ENCODE data around the gene ACADSB.
A peak's percentile ranks its signal among the peaks of the same experiment; 100 is the strongest.

The ACADSB gene

DNA sequence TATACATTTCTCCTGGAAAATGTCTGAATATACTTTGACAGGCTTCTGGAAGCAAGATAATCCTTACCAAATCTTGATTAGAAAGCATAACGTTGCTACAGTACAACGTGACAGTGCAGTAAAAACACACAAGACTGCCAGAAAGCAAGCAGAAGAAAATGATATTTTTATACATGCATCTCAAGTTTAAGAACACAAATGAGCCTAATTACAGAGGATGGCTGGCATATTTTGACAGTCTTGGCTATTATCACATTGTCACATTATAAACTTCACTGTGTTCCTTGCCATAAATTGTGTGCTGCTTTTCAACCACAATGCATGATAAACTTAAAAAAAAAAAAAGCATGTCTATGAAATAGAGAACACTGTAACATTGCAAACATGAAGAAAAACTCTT lies 4.5 kb upstream of the ACADSB start:
- no peak for DNase-seq (ENCODE audit: low read depth)

DNA sequence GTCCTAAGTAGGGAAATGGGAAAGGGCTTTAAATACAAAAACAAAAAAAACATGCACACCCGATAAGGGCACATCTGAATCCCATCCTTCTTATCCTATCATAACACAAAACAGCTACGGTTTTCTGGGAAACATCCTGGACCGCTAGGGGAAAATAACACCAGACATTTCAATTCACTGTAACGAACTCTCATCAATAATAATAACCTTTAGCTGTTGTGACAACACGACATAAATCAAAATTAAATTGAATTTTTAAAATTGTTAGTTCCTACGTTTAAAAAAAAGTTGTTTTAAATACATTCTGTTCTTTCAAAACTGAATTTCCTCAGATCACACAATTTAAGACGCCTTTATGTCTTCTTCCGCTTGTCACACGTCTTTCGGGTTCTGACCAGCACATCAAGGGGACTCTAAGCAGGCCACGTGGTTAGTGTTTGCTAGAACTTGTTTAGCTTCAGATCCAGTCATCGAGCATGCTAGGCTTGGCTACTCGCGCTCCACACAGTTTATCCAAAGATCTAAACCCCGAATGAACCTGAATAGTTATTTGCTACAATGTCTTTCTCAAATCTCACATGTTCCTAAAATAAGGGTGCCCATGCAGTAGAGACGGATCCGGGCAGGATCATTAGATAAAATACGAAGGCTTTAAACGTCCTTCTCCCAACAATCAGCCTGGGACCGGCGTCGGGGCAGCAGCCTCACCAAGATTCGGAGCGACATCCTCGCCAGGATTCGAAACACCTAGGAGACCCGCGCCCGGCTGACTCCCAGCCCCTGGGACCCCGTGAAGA lies 1.1 kb upstream of the ACADSB start:
- peak; percentile 25 for DNase-seq (ENCODE audit: low read depth)

DNA sequence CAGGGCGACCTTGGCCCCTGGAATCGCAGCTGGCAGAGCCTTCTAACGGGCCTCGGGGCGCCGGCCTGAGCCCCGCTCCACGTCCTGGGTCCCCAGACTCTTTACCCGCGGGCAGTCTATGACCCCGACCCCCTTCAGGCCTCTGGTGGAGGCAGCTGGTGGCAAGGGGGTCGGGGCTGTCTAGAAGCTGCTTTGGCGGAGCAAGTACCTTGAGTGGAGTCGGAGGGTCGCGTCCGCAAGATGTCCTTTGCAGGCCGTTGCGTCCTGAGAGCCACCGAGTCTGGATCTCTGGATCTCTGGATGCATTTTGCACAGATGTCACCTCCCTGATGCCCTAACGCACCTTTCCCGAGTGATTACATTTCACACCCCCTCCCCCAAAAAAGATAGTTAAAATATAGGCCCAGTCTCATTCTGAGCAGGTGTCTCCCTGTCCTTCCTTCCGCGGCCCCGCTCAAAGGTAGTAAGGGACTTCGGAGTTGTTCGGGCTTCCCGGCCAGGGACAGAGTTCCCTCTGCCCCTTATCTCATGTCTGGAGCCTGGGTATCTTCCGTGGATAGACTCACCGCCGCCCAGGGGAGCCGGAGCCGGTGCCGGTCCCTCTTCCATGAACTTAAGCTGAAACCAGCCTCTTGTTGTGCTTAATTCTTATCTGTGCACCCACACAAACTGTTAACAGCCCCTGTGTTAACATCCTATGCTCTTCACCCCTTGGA lies 457 bp downstream of the ACADSB start:
- no peak for DNase-seq (ENCODE audit: low read depth)

DNA sequence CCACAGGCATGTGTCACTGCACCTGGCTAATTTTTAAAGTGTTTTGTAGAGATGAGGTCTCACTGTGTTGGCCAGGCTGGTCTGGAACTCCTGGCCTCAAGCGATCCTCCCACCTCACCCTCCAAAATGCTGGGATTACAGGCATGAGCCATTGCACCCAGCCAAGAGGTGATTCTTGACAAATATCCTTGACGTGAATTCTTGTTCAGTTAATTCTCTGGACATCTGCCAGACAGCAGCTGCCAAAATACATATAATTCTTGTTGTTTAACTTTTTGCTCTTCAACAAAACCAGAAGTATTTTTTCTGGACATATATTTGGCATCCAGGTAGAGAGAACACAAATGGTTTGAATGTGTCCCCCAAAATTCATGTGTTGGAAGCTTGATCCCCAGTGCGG lies 3.2 kb downstream of the ACADSB start:
- DNase-seq (ENCODE audit: low read depth), result no peak

DNA sequence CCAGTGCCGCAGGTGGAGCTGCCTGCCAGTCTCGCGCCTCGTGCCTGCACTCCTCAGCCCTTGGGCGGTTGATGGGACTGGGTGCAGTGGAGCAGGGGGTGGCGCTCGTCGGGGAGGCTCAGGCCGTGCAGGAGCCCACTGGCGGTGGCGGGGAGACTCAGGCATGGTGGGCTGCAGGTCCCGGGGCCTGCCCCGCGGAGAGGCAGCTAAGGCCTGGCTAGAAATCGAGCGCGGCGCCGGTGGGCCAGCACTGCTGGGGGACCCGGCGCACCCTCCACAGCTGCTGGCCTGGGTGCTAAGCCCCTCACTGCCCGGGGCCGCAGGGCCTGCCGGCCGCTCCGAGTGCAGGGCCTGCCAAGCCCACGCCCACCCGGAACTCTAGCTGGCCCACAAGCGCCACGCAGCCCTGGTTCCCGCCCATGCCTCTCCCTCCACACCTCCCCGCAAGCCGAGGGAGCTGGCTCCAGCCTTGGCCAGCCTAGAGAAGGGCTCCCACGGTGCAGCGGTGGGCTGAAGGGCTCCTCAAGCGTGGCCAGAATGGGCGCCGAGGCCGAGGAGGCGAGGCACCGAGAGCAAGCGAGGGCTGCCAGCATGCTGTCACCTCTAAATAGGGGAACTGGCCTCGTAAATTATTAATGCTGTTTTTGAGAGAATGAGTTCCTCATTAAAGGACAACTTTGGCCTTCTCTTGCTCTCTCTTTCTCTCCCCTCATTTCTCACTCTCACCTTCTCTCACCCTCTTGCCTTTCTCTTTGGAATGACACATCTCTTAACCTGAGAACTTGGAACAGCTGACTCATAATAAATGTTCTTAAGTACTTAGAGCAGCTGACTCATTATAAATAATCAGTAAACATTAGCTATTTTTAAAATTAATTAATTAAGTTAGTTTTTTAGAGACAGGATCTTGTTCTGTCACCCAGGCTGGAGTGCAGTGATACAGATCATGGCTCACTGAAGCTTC lies 4.9 kb downstream of the ACADSB start:
- DNase-seq (ENCODE audit: low read depth), result no peak

DNA sequence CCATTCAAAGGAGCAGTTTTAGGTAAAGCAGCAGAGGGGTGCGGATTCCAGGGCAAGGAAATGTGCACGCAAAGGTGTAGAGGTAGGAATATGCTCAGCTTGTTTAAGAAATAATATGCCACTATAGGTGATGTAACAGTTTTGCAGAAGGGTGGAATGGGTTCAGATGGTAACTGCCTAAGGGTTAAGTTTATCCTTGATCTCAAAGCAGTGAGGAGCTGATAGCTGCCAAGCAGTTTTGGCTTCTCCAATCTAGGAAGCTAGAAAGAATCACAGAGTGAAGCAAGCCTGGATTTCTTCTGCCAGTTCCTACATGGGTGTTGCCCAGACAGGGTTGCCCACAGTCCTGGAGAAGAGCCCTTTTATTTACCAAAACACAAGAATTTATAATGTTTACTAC lies 6.0 kb downstream of the ACADSB start:
- DNase-seq (ENCODE audit: low read depth), result no peak

DNA sequence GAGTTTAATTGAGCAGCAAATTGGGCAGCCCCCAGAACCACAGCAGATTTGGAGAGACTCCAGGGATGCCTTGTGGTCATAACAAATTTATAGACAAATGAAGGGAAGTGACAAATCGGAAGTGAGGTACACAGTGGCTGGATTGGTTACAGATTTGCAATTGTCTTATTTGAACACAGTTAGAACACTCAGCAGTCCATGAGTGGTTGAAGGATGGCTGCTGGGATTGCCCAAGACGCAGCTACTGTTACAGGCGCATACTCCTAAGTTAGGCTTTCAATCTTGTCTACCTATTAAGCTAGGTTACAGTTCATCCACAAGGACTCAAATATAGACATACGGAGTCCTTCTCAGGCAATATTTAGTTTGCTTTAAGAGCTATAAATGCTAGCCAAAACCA lies 7.4 kb downstream of the ACADSB start:
- no peak for DNase-seq (ENCODE audit: low read depth)

DNA sequence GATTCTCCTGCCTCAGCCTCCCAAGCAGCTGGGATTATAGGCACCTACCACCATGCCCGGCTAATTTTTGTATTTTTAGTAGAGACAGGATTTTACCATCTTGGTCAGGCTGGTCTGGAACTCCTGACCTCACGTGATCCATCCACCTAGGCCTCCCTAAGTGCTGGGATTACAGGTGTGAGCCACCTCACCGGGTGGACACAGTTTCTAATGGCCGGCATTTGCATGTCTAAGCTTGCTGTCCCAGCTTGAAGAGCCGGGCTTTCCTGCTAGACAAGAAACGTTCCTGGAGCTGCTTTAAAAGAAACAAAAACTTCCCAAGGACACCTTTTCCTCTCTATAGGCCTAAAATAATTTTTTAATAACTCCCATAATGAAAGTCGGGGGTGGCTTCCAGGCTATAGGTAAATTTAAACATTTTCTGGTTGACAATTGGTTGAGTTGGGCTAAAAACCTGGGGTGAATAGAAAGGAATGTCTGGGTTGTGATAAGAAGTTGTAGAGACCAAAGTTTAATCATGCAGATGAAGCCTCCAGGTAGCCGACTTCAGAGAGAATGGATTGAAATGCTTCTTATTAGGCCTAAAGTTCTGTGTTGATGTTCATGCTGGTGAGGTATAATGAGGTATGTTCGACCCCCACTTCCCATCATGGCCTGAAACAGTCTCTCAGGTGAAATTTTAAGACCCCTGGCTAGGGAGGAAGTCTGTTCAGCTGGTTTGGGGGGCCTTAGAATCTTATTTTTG lies 8.8 kb downstream of the ACADSB start:
- DNase-seq (ENCODE audit: low read depth), result no peak

DNA sequence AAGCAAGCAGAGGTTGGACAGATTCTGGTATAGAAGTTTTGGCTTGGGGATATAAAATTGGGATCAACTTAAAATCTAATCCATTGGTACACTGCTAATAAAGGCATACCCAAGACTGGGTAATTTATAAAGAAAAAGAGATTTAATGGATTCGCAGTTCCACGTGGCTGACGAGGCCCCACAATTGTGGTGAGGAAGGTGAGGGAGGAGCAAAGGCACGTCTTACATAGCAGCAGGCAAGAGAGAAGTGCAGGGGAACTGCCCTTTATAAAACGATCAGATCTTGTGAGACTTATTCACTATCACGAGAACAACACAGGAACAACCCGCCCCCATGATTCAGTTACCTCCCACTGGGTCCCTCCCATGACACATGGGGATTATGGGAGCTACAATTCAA lies 9.7 kb downstream of the ACADSB start:
- DNase-seq (ENCODE audit: low read depth), result no peak

DNA sequence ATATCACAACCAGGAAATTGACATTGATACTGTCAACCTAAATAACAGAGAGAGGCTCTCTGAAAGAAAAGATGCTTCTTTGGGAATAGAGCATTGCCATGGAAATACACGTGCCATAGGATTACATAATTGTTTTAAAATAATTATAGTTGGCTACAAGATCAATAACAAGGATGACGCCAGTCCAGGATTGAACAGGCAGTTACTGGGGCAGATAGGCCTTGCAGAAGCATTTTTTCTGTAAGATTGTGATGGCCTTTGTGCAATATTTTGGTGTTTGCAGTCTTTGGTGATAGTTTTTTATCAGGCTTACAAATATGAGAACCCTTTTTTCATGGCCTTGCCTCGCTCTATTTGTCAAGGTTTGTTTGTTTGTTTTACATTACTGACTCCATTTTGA lies 10.5 kb downstream of the ACADSB start:
- no peak for DNase-seq (ENCODE audit: low read depth)

DNA sequence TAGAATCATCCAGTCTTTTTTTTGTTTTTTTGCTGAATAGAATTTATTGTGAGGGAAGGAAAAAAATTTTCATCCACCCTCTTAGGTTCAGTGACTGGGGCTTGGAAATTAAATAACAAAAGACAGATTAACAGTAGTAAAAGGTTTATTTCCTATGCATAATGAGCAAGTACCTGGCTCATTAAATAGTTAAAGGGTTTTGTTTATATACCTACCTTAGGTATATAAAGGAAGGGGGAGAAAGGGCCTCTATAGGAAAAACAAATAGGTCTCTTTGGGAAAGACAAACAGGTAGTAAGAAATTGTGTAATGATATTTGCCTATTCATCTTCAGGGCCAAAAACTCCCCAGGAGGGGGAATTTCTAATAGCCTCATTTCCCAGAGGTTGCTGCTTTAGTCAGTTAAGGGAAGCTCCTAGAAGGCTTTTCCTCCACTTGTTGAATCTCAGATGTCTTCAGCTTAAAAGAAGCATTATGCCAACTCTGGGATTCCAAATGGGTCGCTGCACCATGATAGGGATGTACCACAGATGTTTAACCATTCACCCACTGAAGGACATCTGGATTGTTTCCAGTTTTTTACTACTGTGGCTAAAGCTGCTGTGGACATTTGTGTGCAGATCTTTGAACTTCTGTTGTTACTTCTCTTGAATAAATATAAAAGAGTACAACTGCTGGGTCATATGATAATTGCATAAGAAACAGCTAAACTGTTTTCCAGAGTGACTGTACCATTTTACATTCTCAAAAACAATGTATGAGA lies 11.3 kb downstream of the ACADSB start:
- DNase-seq (ENCODE audit: low read depth), result no peak

DNA sequence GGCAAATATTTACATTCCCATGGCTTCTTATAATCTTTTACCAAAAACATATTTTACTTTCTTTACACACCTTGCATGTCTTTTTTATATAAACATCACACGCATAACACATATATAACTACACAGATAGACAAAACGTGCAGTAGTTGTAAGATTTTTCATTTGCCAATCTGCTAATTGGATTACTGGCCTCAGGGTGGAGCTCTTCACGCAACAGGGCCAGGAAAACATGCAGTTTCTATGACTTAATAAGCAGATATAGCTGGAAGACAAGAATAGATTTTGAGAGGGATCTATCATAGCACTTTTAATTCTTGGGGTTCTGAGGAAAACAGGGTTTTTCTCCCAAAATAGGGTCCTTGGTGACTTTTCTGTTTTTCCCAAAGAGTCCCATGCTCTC lies 12.7 kb downstream of the ACADSB start:
- no peak for DNase-seq (ENCODE audit: low read depth)

DNA sequence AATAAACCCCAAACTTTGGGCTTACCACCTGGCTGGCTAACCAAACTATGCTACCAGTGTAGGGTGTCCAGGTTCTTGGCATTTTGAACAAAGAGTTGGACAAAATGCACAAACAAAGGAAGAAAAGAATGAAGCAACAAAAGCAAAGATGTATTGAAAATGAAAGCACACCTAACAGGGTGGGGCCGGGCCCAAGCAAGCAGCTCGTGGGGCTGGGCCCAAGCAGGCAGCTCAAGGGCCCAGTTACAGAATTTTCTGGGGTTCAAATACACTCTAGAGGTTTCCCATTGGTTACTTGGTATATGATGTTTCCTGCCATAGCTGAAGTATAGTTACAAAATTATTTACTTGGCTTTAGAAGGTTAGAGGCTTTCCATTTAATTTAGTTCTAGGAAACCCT lies 15.7 kb downstream of the ACADSB start:
- no peak for DNase-seq (ENCODE audit: low read depth)

DNA sequence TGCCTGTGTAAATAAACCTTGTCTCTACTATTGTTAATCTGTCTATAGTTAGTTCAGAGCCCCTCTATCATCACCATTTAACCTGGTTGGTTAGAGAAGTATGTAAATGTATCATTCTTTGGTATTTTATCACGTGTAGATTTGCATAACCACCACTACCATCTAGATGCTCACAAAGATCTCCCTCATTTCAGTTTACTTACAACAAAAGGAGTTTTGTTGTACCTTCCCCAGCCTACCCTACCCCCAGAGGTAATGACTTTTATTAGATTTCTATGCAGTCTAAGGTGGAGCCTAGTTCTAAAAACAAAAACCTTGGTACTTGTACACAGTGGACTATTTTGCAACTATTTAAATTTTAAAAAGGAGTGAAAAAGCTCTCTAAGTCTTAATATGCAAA lies 17.5 kb downstream of the ACADSB start:
- DNase-seq (ENCODE audit: low read depth), result no peak

DNA sequence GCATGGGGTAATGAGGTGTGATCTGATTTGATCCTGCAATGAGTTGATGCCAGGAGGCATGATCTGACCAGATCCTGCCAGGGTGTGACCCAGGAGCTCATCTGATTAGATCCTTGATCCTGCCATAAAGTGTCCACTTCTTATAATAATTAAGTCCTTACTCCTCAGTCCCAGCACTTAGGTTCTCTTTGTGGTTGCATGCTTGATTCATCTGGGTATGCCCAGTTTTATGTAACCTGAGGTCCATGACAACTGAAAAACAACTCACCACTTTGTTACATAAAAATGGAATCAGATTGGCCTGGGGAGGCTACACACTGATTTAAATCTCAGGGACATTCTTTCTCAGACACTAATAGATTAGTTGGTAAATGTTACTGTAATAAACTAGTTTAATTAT lies 19.1 kb downstream of the ACADSB start:
- no peak for DNase-seq (ENCODE audit: low read depth)

DNA sequence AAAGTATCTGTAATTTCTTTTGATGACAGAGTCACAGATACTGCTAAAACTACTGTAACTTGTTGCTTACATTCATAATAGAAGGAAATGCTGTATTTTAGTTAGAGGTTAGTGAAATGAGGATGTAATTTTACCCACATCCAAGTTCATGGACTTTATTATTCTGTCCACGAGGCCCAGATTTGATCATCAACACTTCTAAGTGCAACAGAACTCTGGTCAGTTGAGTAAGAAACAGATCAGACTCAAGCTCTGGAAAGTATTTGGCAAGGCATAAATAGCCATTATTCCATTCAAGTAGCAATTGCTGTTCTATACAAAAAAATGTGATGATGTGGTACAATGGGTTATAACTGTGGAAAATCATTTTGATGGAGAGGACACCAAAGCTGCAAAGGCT lies 22.3 kb downstream of the ACADSB start:
- DNase-seq (ENCODE audit: low read depth), result no peak

DNA sequence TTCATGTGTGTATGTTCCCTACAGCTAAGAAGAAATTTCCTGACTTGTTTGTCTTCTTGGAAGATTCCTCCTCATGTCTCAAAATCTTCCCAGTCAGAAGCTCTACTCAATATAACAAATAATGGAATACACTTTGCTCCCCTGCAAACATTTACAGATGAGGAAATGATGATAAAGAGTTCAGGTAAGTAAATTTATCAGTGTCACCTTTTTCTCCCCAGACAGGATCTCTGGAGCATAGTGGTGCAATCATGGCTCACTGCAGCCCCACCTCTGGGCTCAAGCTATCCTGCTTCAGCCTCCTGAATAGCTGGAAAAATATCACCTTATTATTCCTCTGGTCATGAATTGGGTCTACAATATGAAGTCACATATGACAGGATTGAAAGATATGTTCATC lies 25.5 kb downstream of the ACADSB start:
- DNase-seq (ENCODE audit: low read depth), result no peak

DNA sequence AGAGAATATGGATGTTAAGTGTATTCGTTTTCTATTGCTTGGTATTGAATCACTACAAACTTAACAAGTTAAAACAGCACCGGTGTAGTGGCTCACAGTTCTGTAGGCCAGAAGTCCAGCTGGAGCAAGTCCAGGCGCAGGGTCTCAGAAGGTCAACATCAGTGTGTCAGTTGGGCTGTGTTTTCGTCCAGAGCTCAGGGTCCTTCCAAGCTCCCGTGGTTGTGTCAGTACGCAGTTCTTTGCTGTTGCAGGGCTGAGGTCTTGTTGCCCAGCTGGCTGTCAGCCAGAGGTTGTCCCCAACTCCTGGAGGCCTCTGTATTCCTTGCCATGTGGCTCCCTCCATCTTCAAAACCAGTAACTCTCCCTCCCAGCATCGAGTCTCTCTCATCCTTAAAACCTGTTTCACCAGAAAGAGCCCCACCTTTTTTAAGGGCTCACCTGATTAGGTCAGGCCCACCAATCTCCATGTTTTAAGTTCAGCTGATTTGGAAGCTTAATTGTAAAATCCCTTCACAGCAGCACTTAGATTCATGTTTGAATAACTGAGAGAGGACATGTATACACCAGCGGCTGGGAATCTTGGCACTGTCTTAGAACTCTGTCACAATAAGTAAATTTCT lies 26.8 kb downstream of the ACADSB start:
- no peak for DNase-seq (ENCODE audit: low read depth)

DNA sequence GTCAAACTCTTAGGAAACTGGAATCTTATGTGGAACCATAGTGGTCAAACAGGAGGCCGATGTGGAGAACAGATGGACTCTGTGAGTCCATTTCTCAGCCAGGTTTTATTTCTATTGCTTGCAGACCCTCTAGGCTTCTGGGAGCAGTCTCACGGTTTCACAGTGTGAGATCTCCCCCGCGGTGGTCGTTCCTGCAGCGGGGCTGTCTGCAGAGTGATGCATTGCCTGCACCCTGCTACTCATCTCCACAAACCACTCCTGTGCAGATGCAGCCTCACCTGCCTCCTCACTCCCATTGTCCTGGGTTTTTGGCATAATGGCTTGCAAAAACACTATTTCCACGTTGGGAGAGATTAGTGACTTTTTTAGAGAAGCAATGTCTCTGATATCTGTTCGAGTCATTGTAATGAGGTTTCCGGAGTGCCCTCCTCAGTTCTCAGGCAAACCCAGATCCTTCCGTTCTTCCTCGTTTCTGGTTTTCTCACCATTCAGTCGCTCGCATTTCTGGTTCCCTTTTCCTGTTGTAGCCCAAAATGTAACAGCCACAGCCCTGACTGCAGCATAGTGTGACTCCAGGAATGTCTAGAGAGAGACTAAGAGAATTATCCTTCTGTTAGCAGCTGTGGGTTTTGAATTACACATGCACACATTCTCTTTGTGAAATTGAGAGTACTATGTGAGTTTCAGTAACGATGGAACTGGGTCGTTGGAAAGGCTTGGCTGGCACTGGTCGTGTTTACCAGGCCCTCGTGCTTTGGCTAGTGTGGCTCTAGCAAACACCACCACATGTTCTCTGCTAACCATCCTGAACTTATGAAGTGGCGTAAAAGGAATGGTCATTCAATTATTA lies 30.2 kb downstream of the ACADSB start:
- DNase-seq (ENCODE audit: low read depth), result no peak

DNA sequence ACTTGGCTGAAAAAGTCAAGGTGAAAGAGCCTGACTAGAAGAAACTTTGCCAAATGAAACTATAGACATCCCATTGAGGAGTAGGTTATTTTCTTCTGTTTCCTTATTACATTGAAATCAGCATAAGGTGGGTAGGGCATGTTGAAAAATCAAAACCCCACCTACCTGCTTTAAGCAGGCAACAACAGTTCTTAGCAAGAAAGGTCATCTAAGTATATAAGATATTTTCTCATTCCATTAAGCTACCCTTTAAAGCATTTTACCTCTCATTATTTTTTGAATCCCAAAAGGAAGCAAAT lies 30.8 kb downstream of the ACADSB start:
- no peak for DNase-seq (ENCODE audit: low read depth)

Data from activated gamma-delta T cell treated with anti-CD3 and anti-CD28 coated beads, Interleukin-2, amount 50 U/mL, for 16 hours (primary cell).